HG02763 (cell line): ENCODE results near the gene LOXHD1.

Experiments used
- ATAC-seq: cut with Tn5 transposase; IDR thresholded peaks from one replicate; pipeline ENCODE4 v1.9.1; 2021; ENCODE audit warnings: mild to moderate bottlenecking, moderate library complexity; ENCODE audit not compliant: unreplicated experiment

Gene LOXHD1, protein sequence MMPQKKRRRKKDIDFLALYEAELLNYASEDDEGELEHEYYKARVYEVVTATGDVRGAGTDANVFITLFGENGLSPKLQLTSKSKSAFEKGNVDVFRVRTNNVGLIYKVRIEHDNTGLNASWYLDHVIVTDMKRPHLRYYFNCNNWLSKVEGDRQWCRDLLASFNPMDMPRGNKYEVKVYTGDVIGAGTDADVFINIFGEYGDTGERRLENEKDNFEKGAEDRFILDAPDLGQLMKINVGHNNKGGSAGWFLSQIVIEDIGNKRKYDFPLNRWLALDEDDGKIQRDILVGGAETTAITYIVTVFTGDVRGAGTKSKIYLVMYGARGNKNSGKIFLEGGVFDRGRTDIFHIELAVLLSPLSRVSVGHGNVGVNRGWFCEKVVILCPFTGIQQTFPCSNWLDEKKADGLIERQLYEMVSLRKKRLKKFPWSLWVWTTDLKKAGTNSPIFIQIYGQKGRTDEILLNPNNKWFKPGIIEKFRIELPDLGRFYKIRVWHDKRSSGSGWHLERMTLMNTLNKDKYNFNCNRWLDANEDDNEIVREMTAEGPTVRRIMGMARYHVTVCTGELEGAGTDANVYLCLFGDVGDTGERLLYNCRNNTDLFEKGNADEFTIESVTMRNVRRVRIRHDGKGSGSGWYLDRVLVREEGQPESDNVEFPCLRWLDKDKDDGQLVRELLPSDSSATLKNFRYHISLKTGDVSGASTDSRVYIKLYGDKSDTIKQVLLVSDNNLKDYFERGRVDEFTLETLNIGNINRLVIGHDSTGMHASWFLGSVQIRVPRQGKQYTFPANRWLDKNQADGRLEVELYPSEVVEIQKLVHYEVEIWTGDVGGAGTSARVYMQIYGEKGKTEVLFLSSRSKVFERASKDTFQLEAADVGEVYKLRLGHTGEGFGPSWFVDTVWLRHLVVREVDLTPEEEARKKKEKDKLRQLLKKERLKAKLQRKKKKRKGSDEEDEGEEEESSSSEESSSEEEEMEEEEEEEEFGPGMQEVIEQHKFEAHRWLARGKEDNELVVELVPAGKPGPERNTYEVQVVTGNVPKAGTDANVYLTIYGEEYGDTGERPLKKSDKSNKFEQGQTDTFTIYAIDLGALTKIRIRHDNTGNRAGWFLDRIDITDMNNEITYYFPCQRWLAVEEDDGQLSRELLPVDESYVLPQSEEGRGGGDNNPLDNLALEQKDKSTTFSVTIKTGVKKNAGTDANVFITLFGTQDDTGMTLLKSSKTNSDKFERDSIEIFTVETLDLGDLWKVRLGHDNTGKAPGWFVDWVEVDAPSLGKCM (N-terminal part only)

GRCh38 chr18:46657115-46657955, at the start of gene LOXHD1:
Gene LOXHD1 (minus strand): TSS chr18:46657220. CDS start chr18:46657033, 187 bp downstream.
- no peak for ATAC-seq

DNA sequence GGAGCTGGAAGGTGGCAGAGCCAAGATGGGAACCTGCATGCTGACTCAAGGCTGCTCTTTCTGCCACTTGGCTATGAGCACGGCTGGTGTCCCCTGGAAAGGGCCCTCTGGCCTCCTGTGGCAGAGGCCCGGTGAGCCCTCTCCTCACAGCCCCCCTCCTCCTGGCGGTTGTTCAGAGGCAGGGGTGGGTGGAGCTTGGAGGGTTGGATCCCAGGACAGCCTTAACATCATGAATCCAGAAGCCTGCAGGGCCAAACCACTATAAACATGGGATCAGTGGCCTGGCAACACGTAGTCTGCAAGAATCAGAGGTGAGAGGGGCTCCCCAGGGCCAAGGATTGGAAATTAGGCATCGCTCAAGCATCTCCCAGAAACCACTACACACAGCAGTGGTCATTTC, 48.5 kb upstream of the LOXHD1 start:
- ATAC-seq = no peak

GRCh38 chr18:46704816-46705215, 47.8 kb upstream of the LOXHD1 start:
- no peak for ATAC-seq

- ATAC-seq = no peak
Observed at GRCh38 chr18:46704189-46704588, 47.2 kb upstream of the LOXHD1 start.

- ATAC-seq = no peak
Observed at GRCh38 chr18:46702471-46702870, 45.5 kb upstream of the LOXHD1 start.

DNA sequence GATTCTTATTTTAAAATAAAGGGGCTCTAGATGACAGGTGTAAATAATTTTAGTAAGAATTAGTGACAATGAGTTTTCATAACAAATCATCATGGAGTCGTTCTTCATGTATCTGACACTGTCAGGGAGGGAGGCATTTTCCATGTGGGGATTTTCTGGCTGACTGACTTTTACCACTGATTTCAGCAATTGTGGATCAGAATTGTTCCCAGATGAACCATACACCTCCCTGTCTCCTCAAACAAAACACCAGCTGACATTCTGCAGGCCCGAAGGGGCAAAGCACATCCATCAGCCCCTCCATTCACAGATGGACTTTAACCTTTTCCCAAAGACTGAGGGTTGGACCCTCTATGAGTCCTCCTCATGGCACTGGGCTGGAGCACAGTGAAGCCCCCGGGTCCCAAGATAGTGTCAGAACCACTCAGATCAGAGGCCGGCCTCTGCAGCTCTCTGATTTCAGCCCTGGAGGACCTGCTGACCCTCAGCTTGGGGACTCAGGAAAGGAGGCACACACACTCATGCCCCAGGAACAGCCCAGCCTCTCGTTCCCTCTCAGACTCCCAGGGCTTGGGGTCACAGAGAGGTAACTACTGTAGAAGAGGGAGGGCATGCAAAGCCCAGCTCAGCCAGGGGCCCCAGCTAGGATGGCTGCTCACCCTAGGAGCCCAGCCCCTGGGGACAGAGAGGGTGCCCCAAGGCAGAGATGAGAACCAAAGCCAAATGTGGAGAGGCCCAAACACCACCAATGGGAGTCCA, 43.2 kb upstream of the LOXHD1 start:
- no peak for ATAC-seq

DNA sequence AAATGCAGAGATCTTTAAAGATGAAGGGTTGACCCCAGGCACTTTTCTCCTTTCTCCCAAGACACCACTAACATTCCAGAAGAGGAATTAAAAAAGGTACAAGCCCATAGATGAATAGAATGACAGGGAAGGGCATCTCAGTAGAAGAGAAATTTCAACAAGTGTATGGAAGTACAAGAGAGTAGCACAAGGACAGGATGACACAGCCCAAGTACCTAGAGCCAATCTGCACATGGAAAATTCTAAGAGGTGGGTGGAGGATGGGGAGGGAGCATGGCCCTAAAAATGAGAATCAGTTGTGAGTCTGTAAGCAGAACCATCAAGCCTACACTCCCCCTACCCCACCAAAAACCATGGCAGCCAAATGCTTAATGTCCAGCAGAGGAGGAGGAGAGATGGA, 39.7 kb upstream of the LOXHD1 start:
- ATAC-seq = no peak

DNA sequence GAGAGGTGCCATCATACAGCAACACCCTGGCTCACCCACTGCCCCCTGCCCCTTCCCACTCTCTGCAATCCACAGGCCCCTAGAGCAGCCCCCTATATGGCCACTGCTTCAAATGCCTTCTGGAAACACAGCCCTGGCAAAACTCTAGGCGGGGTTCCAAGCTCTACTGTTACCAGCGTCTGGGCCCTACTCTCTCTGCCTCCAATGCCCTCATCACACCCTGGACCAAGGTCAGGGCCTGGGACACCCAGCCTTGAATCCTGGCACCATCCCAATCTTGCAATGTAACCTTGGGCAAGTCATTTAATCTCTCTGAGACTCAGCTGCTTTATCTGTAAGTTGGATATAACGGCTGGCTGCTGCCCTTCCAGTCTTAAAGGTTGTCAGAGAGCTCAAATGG, 39.2 kb upstream of the LOXHD1 start:
- no peak for ATAC-seq

DNA sequence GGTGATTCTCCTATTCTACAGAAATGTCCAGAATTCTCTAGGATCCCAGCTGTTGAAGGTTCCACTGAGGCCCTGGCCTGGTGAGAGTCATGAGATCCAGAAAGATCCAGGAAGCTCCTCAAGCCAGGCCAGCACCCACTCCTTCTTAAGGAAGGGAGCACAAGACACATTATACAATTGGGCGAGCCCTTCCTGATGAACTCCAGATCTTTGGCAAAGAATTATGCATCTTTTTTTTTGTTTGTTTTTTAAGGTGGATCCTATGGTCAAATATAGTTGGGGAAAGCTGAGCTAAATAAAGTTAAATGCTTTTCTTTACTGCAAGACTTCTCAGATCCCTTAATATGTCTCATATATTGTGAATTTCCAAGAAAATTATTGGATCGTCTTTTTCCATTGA, 37.0 kb upstream of the LOXHD1 start:
- ATAC-seq = no peak

DNA sequence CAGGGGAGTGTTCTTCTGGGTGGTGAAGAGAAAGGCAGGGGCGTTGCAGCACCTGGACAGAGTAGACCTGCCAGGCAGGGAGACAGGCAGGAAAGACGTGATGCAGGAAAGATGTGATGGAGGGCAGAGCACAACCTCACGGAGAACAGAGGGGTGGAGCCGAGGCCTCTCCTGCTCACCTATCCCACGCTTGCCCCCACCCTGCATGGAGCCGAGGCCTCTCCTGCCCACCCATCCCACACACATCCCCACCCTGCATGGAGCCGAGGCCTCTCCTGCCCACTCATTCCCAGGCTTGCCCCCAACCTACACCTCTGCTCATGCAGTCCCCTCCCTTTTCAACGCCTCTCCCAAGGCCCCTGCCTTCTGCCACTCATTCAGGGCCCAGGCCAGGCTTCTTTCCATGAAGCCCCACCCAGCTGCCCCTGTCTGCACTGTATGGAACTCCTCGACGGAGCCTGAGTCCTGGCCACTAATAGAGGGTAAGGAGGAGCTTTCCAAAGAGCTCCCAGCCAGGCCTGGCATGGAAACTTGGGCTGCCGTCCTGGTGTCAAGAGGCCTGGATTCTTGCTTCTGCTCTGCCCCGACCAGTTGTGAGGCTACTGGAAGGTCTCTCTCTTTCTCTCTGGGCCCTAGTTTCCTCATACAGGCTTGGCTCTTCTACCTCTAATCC, 32.0 kb upstream of the LOXHD1 start:
- ATAC-seq = no peak

DNA sequence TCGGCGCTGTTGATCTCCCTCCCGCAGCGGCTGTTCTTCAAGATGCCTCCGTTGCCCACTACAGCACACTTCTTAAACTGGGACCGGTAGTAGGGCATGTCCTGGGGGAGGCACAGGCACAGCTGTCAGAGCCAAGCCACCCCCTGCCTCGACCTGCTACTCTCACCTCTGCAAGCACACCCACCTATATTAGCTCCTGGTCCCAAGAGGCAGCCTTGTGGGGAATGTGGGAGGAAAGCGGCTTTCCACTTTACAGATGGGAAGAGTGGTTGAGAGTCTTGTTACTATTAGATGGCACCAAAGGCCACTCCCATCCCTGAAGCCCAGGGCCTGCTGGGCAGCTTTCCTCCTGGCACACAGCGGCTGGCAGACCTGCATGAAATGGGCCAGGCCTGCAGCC, 29.2 kb upstream of the LOXHD1 start:
- ATAC-seq = no peak

- ATAC-seq = no peak
Observed at GRCh38 chr18:46683252-46683651, 26.2 kb upstream of the LOXHD1 start.

GRCh38 chr18:46680784-46681695, 24.0 kb upstream of the LOXHD1 start:
- no peak for ATAC-seq

- ATAC-seq = no peak
Observed at GRCh38 chr18:46679846-46680598, 23.0 kb upstream of the LOXHD1 start.

- no peak for ATAC-seq
Observed at GRCh38 chr18:46678785-46679399, 21.9 kb upstream of the LOXHD1 start.

DNA sequence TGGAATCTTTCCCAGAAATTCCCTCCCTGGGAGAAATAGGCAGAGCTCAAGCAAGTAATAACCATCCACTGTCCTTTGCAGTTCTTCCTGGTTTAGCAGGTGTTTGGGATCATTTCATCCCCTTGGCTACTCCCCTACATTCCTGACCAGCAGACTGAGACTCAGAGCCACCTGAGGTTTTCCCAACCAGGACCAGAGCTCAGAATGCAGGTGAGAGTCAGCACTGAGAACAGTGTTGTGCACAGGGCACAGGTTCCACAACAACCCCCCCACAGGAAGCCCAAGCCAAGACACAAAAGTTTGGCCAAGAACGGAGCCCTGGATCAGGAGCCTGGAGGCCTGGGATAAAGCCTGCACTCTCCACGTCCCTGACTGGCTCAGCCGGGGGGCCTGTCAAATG, 21.0 kb upstream of the LOXHD1 start:
- no peak for ATAC-seq

DNA sequence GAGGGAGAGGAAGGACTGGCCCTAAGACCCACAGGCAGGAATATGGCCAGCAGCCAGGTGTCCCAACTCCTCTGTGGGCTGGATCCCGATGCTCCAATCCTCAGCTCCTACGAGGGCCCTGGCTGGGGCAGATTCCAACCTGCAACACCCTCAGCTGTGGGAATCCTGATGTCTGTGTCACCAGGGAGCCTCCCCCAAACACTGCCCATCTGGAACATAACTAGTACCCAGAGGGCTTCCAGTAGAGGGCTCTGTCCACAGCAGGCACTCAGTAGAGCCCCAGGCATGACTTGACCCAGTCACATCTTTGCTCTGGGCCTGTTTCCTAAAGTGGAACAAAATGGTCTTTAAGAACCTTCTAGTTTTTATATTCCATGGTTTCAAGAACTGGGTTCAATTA, 20.6 kb upstream of the LOXHD1 start:
- ATAC-seq = no peak
